A549 (cell line): Measurements from ENCODE around the gene HECTD4. TPM values are rescaled to one million over a fixed set of nuclear protein-coding genes. Genes with fewer than 3 reads are reported as not detected.
A peak's percentile ranks its signal among the peaks of the same experiment; 100 is the strongest.

Experiments
- ATAC-seq, 2 experiments: fragments of 200-7000 bp in 1 of 2; fragments of >200 bp in 1 of 2; cut with Nextera tagmentation in 1 of 2; cut with Tn5 transposase in 1 of 2; 3 replicates each; pipeline versions ENCODE4 v1.8.0 to v1.9.1; 2018 to 2020; ENCODE audit warnings: mild to moderate bottlenecking in 1 of 2, moderate library complexity in 1 of 2
- CTCF ChIA-PET: fragments of 300-600 bp; sonication (Branson Sonifier 250); formaldehyde crosslinking; extraction: SDS; loops from one replicate; lab custom pipeline; 2021; ENCODE audit warnings: antibody characterized with exemption, inconsistent platforms; lab: Yijun Ruan, JAX
- POLR2A ChIA-PET: fragments of 350-600 bp; formaldehyde crosslinking; extraction: SDS; loops from one replicate; lab custom pipeline; 2021; ENCODE audit warnings: antibody characterized with exemption, inconsistent platforms; lab: Yijun Ruan, JAX
- DNase-seq, 2 experiments: peaks; one replicate each; pipeline versions ENCODE4 v3.0.0 to v3.0.0-alpha.2; 2011 to 2016; ENCODE audit warnings: low read depth in 1 of 2, low spot score in 1 of 2
- FAIRE-seq: peaks from 2 replicates; lab custom pipeline; 2011; peaks lifted over from hg19 to GRCh38; lab: Jason Lieb, UNC
- H3K27ac ChIP-seq, 2 experiments: fragments of >200 bp; sonication (Bioruptor Twin); formaldehyde crosslinking; 3 replicates each; pipeline ENCODE4 v1.5.1; 2016 to 2017
- H3K4me1 ChIP-seq: fragments of >200 bp; sonication (Bioruptor Twin); formaldehyde crosslinking; 3 replicates; pipeline ENCODE4 v1.6.1; 2016
- H3K4me2 ChIP-seq: fragments of >200 bp; sonication (Bioruptor Twin); formaldehyde crosslinking; 3 replicates; pipeline ENCODE4 v1.6.1; 2016
- H3K4me3 ChIP-seq: fragments of >200 bp; sonication (Bioruptor Twin); formaldehyde crosslinking; 3 replicates; pipeline ENCODE4 v1.5.1; 2016
- H3K9me3 ChIP-seq: fragments of >200 bp; sonication (Bioruptor Twin); formaldehyde crosslinking; 3 replicates; pipeline ENCODE4 v1.6.1; 2016
- BHLHE40 ChIP-seq: IDR thresholded peaks from 2 replicates; pipeline ENCODE4 v1.6.1; 2012; ENCODE audit warnings: low read depth, low read length, inconsistent platforms
- CBX2 ChIP-seq: fragments of 200-600 bp; sonication (generic); IDR thresholded peaks from 2 replicates; pipeline ENCODE4 v1.6.1; 2016; ENCODE audit warnings: low read depth, mild to moderate bottlenecking, borderline replicate concordance
- EP300 ChIP-seq, 2 experiments: fragments of >200 bp; sonication (Bioruptor Twin); formaldehyde crosslinking; IDR thresholded peaks; 2 replicates in 1 of 2; 3 replicates in 1 of 2; pipeline ENCODE4 v1.6.1; 2016 to 2017
- HEYL ChIP-seq: fragments of 250-450 bp; sonication (Bioruptor Pico); IDR thresholded peaks from 2 replicates; pipeline ENCODE4 v1.8.0; 2021; ENCODE audit warnings: mild to moderate bottlenecking, moderate library complexity
- HOXB13 ChIP-seq: fragments of 250-450 bp; sonication (Bioruptor Pico); IDR thresholded peaks from 2 replicates; pipeline ENCODE4 v1.5.0; 2020; ENCODE audit warnings: low read depth, mild to moderate bottlenecking, moderate library complexity
- MAFK ChIP-seq: fragments of 450-650 bp; IDR thresholded peaks from 2 replicates; pipeline ENCODE4 v1.6.1; 2014; ENCODE audit not compliant: partially characterized antibody
- MAX ChIP-seq: IDR thresholded peaks from 2 replicates; pipeline ENCODE4 v1.6.1; 2012
- MAZ ChIP-seq: fragments of 150-350 bp; IDR thresholded peaks from 2 replicates; pipeline ENCODE4 v1.6.1; 2014; ENCODE audit warnings: antibody characterized with exemption, low read depth, low read length, borderline replicate concordance
- MYC ChIP-seq: IDR thresholded peaks from 2 replicates; pipeline ENCODE4 v1.6.1; 2012; ENCODE audit warnings: mild to moderate bottlenecking, inconsistent platforms, low read length, improper control_type of control experiment, borderline replicate concordance
- POLR2A ChIP-seq: IDR thresholded peaks from 2 replicates; pipeline ENCODE4 v1.6.1; 2012; ENCODE audit warnings: mild to moderate bottlenecking, low read length
- RARB ChIP-seq: fragments of 250-450 bp; sonication (Bioruptor Pico); IDR thresholded peaks from 2 replicates; pipeline ENCODE4 v1.8.0; 2021; ENCODE audit warnings: mild to moderate bottlenecking, moderate library complexity
- RCOR1 ChIP-seq: fragments of 150-350 bp; IDR thresholded peaks from 2 replicates; pipeline ENCODE4 v1.6.1; 2014; ENCODE audit warnings: antibody characterized with exemption, low read length, low read depth
- REST ChIP-seq: fragments of 200-600 bp; sonication (generic); IDR thresholded peaks from 2 replicates; pipeline ENCODE4 v1.6.1; 2016; ENCODE audit warnings: antibody characterized with exemption, mild to moderate bottlenecking, moderate library complexity
- RFX5 ChIP-seq: fragments of 450-650 bp; IDR thresholded peaks from 2 replicates; pipeline ENCODE4 v1.7.1; 2014; ENCODE audit warnings: antibody characterized with exemption, mild to moderate bottlenecking, moderate library complexity
- SMC3 ChIP-seq: fragments of >200 bp; sonication (Bioruptor Twin); formaldehyde crosslinking; IDR thresholded peaks from 3 replicates; pipeline ENCODE4 v1.6.1; 2018; ENCODE audit warnings: inconsistent platforms
- SREBF2 ChIP-seq: fragments of 450-650 bp; IDR thresholded peaks from 2 replicates; pipeline ENCODE4 v1.6.1; 2014; ENCODE audit warnings: mild to moderate bottlenecking, moderate library complexity
- TP53 ChIP-seq: fragments of 250-450 bp; sonication (Bioruptor Pico); IDR thresholded peaks from 2 replicates; pipeline ENCODE4 v1.5.0; 2021; ENCODE audit warnings: mild to moderate bottlenecking, moderate library complexity
- ZSCAN20 ChIP-seq: fragments of 250-450 bp; sonication (Bioruptor Pico); IDR thresholded peaks from 2 replicates; pipeline ENCODE4 v1.8.0; 2022; ENCODE audit warnings: mild to moderate bottlenecking, moderate library complexity
- WGBS: methylation state at CpG from one replicate; pipeline ENCODE4 v1.1.6; 2017; ENCODE audit errors: missing lambda C conversion rate; 5-methylcytosine and 5-hydroxymethylcytosine counted together
- polyA plus RNA-seq, 4 experiments: library from polyadenylated mRNA; depleted of rRNA in 3 of 4; stranded (reverse); fragments of >200 nt; fragmentation: RNase III in 1 of 4; extraction: RNeasy Plus Mini Kit Qiagen cat#74134 plus additional on column Dnase treatment in 1 of 4; gene quantifications; 2 replicates in 3 of 4; 3 replicates in 1 of 4; pipeline ENCODE4 v1.2.3, GENCODE V29; 2011 to 2017
- TF ChIP-seq, protein P1 (sequence below): fragments of >200 bp; sonication (Bioruptor Twin); formaldehyde crosslinking; IDR thresholded peaks from 3 replicates; pipeline ENCODE4 v1.6.1; 2016
- TF ChIP-seq, protein P2 (sequence below): fragments of 250-450 bp; sonication (Bioruptor Pico); IDR thresholded peaks from 2 replicates; pipeline ENCODE4 v1.5.0; 2021; ENCODE audit warnings: mild to moderate bottlenecking, moderate library complexity, borderline replicate concordance
- TF ChIP-seq, protein P3 (sequence below): fragments of >200 bp; sonication (Bioruptor Twin); formaldehyde crosslinking; IDR thresholded peaks from 2 replicates; pipeline ENCODE4 v1.6.1; 2016

Gene HECTD4
- polyA plus RNA-seq, 2 of the 4 experiments (the other 2 are of a cell fraction): 9.9 to 14.7 TPM

- FAIRE-seq: no peak
Observed at GRCh38 chr12:112191840-112192321, 190.3 kb downstream of the HECTD4 start.

GRCh38 chr12:112191201-112191600, 191.0 kb downstream of the HECTD4 start:
- no peak for ATAC-seq
- ChIA-PET POLR2A (no interaction called here), CTCF (interaction anchor here (0.9 to 6.3 kb wide), 6 partner anchors 7 to 391 kb away, joined by 4 to 32 read pairs (median 6); no protein-coding TSS in a partner anchor)
- no peak for FAIRE-seq
- Histone ChIP-seq H3K9me3 (no peaks in the 10 kb centered on the region), H3K4me1 (no peaks in the 10 kb centered on the region), H3K27ac (no peak overlapping the region), H3K4me3 (no peak overlapping the region), H3K4me2 (no peak overlapping the region)
- WGBS: 97% methylated on average over 2 of the region's 2 CpGs
- TF ChIP-seq REST (no peak), POLR2A (no peak), ZSCAN20 (CRISPR knock-in tag) (no peak), HOXB13 (CRISPR knock-in tag) (no peak), SREBF2 (no peak), MAZ (no peak), EP300 (IDR thresholded peaks at IDR 0.05) (no peak)
- TF ChIP-seq, protein P1, sequence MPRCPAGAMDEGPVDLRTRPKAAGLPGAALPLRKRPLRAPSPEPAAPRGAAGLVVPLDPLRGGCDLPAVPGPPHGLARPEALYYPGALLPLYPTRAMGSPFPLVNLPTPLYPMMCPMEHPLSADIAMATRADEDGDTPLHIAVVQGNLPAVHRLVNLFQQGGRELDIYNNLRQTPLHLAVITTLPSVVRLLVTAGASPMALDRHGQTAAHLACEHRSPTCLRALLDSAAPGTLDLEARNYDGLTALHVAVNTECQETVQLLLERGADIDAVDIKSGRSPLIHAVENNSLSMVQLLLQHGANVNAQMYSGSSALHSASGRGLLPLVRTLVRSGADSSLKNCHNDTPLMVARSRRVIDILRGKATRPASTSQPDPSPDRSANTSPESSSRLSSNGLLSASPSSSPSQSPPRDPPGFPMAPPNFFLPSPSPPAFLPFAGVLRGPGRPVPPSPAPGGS: no peak
- TF ChIP-seq, protein P2, sequence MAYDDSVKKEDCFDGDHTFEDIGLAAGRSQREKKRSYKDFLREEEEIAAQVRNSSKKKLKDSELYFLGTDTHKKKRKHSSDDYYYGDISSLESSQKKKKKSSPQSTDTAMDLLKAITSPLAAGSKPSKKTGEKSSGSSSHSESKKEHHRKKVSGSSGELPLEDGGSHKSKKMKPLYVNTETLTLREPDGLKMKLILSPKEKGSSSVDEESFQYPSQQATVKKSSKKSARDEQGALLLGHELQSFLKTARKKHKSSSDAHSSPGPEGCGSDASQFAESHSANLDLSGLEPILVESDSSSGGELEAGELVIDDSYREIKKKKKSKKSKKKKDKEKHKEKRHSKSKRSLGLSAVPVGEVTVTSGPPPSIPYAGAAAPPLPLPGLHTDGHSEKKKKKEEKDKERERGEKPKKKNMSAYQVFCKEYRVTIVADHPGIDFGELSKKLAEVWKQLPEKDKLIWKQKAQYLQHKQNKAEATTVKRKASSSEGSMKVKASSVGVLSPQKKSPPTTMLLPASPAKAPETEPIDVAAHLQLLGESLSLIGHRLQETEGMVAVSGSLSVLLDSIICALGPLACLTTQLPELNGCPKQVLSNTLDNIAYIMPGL: no peak
- DNase-seq: no peak

More at GRCh38 chr12:112191840-112192321, 190.3 kb downstream of the HECTD4 start:
- H3K27ac ChIP-seq: no peak overlapping the region
- no peaks in the 10 kb centered on the region for H3K4me1 ChIP-seq
- WGBS: 74% methylated on average over 4 of the region's 4 CpGs
- DNase-seq (no peak), ATAC-seq (no peak)
- H3K9me3 ChIP-seq: no peaks in the 10 kb centered on the region
- ChIA-PET CTCF (interaction anchor here (0.9 to 4.0 kb wide), 5 partner anchors 8 to 391 kb away, joined by 4 to 14 read pairs (median 4); no protein-coding TSS in a partner anchor), POLR2A (no interaction called here)
- TF ChIP-seq HOXB13 (CRISPR knock-in tag) (no peak), MYC (no peak), RARB (no peak), TP53 (no peak), RFX5 (no peak)
- TF ChIP-seq, protein P3, sequence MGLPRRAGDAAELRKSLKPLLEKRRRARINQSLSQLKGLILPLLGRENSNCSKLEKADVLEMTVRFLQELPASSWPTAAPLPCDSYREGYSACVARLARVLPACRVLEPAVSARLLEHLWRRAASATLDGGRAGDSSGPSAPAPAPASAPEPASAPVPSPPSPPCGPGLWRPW: no peak
- no peak overlapping the region for H3K4me3 ChIP-seq
- no peak overlapping the region for H3K4me2 ChIP-seq

- TF ChIP-seq BHLHE40 (no peak), CBX2 (no peak), REST (no peak), RCOR1 (no peak), HEYL (CRISPR knock-in tag) (no peak), MAX (no peak), MAFK (no peak), MYC (no peak), SMC3 (no peak)
- H3K9me3 ChIP-seq: no peaks in the 10 kb centered on the region
- WGBS: 85% methylated on average over 5 of the region's 5 CpGs
- no peak overlapping the region for H3K4me2 ChIP-seq
- no peak overlapping the region for H3K4me3 ChIP-seq
- ChIA-PET CTCF (interaction anchor here (0.6 to 6.3 kb wide), 3 partner anchors 8 to 331 kb away, joined by 3 to 32 read pairs (median 8); no protein-coding TSS in a partner anchor), POLR2A (no interaction called here)
- DNase-seq: no peak
- ATAC-seq: peak in 1 of 2 experiments; percentile 60; a peak in 3 of 6 replicates
- no peak for FAIRE-seq
- no peaks in the 10 kb centered on the region for H3K4me1 ChIP-seq
- no peak overlapping the region for H3K27ac ChIP-seq
Observed at GRCh38 chr12:112190231-112191025, 191.8 kb downstream of the HECTD4 start.
